H1 (cell line): ENCODE measurements around the gene RIPOR1. TPM values are rescaled to one million over a fixed set of nuclear protein-coding genes. Genes with fewer than 3 reads are reported as not detected.

Experiments
- CTCF ChIA-PET: fragments of 300-600 bp; sonication (Branson Sonifier 250); formaldehyde crosslinking; loops from one replicate; lab custom pipeline; 2021; ENCODE audit not compliant: partially characterized antibody; lab: Charles Lee
- POLR2A ChIA-PET: fragments of 300-600 bp; sonication (Branson Sonifier 250); formaldehyde crosslinking; loops from one replicate; lab custom pipeline; 2021; ENCODE audit warnings: inconsistent platforms; ENCODE audit not compliant: partially characterized antibody; lab: Charles Lee
- DNase-seq, 2 experiments: peaks; one replicate each; pipeline versions ENCODE4 v3.0.0 to v3.0.0-alpha.2; 2010 to 2022; ENCODE audit warnings: low spot score in 2 of 2, low read depth in 1 of 2, mixed read lengths in 1 of 2
- FAIRE-seq: peaks from 2 replicates; lab custom pipeline; 2011; peaks lifted over from hg19 to GRCh38; lab: Jason Lieb, UNC
- H2AFZ ChIP-seq: 2 replicates; pipeline ENCODE4 v1.8.1; 2012; ENCODE audit warnings: low read length, inconsistent platforms
- H2AK5ac ChIP-seq: 2 replicates; pipeline ENCODE4 v1.6.1; 2013; ENCODE audit warnings: low read depth, low read length
- H2BK120ac ChIP-seq: replicated peaks from 2 replicates; pipeline ENCODE3; 2013; ENCODE audit warnings: low read depth, low read length, inconsistent platforms
- H2BK12ac ChIP-seq: 2 replicates; pipeline ENCODE4 v1.6.1; 2013; ENCODE audit warnings: low read depth, low read length
- H2BK15ac ChIP-seq: 2 replicates; pipeline ENCODE4 v1.6.1; 2013; ENCODE audit warnings: low read length
- H2BK20ac ChIP-seq: 2 replicates; pipeline ENCODE4 v1.6.1; 2013; ENCODE audit warnings: low read length
- H2BK5ac ChIP-seq: 2 replicates; pipeline ENCODE4 v1.6.1; 2013; ENCODE audit warnings: low read depth, low read length
- H3K14ac ChIP-seq: 2 replicates; pipeline ENCODE4 v1.6.1; 2013; ENCODE audit warnings: inconsistent platforms; ENCODE audit not compliant: insufficient read length
- H3K18ac ChIP-seq: 2 replicates; pipeline ENCODE4 v1.6.1; 2013; ENCODE audit warnings: low read length; ENCODE audit errors: extremely low read depth
- H3K23ac ChIP-seq: 2 replicates; pipeline ENCODE4 v1.6.1; 2013; ENCODE audit warnings: inconsistent platforms; ENCODE audit not compliant: insufficient read length
- H3K23me2 ChIP-seq: 2 replicates; pipeline ENCODE4 v1.6.1; 2013; ENCODE audit warnings: low read depth, low read length
- H3K27ac ChIP-seq: 2 replicates; pipeline ENCODE4 v1.6.1; 2011; ENCODE audit warnings: low read depth, low read length, inconsistent platforms
- H3K27me3 ChIP-seq, 4 experiments: replicated peaks in 1 of 4; 1 replicate in 1 of 4; 2 replicates in 3 of 4; pipeline versions ENCODE4 v1.6.1 to v1.8.1; 2011 to 2013; ENCODE audit warnings: low read length in 3 of 4, mild to moderate bottlenecking in 3 of 4, inconsistent platforms in 2 of 4, mixed read lengths in 2 of 4, moderate library complexity in 1 of 4; ENCODE audit not compliant: control insufficient read depth in 3 of 4, insufficient read depth in 3 of 4; ENCODE audit errors: extremely low read depth in 1 of 4
- H3K36me3 ChIP-seq, 4 experiments: 2 replicates each; pipeline versions ENCODE4 v1.6.1 to v1.8.1; 2011 to 2013; ENCODE audit warnings: mild to moderate bottlenecking in 4 of 4, low read length in 3 of 4, moderate library complexity in 2 of 4, control low read depth in 1 of 4, inconsistent platforms in 1 of 4; ENCODE audit not compliant: insufficient read depth in 4 of 4, control insufficient read depth in 2 of 4
- H3K4ac ChIP-seq: replicated peaks from 2 replicates; pipeline ENCODE3; 2013; ENCODE audit warnings: low read length, low read depth, mixed read lengths, inconsistent platforms; ENCODE audit not compliant: insufficient read length
- H3K4me1 ChIP-seq, 4 experiments: replicated peaks in 1 of 4; 1 replicate in 1 of 4; 2 replicates in 3 of 4; pipeline versions ENCODE4 v1.6.1 to v1.8.1; 2011 to 2013; ENCODE audit warnings: low read length in 3 of 4, inconsistent platforms in 2 of 4, mixed read lengths in 1 of 4; ENCODE audit not compliant: insufficient read depth in 4 of 4, control insufficient read depth in 3 of 4
- H3K4me2 ChIP-seq, 2 experiments: 2 replicates each; pipeline versions ENCODE4 v1.6.1 to v1.8.1; 2011 to 2013; ENCODE audit warnings: low read depth in 2 of 2, low read length in 2 of 2, control low read depth in 1 of 2, inconsistent platforms in 1 of 2, mild to moderate bottlenecking in 1 of 2; ENCODE audit not compliant: insufficient read depth in 1 of 2
- H3K4me3 ChIP-seq, 4 experiments: fragments of 200-600, 300-600 bp in 1 of 4; sonication (generic), shearing (Covaris generic), sonication (Bioruptor Twin) in 1 of 4; 2 replicates each; pipeline versions ENCODE4 v1.5.1 to v1.8.1; 2011 to 2016; ENCODE audit warnings: low read length in 4 of 4, low read depth in 3 of 4, control low read depth in 2 of 4, inconsistent platforms in 2 of 4, mild to moderate bottlenecking in 2 of 4, mixed read lengths in 1 of 4, moderate library complexity in 1 of 4; ENCODE audit not compliant: insufficient read depth in 2 of 4; ENCODE audit errors: extremely low read depth in 1 of 4
- H3K56ac ChIP-seq: replicated peaks from 2 replicates; pipeline ENCODE3; 2013; ENCODE audit warnings: low read depth, mild to moderate bottlenecking, mixed read lengths, low read length, inconsistent platforms; ENCODE audit not compliant: insufficient read length
- H3K79me1 ChIP-seq: 2 replicates; pipeline ENCODE4 v1.6.1; 2013; ENCODE audit warnings: low read depth, low read length, control low read depth
- H3K79me2 ChIP-seq, 2 experiments: 2 replicates each; pipeline versions ENCODE4 v1.6.1 to v1.8.1; 2012 to 2013; ENCODE audit warnings: low read length in 2 of 2, mild to moderate bottlenecking in 2 of 2, inconsistent platforms in 1 of 2; ENCODE audit not compliant: insufficient read depth in 2 of 2, control insufficient read depth in 1 of 2
- H3K9ac ChIP-seq, 4 experiments: replicated peaks in 1 of 4; 1 replicate in 1 of 4; 2 replicates in 3 of 4; pipeline versions ENCODE4 v1.6.1 to v1.8.1; 2011 to 2013; ENCODE audit warnings: low read depth in 3 of 4, low read length in 3 of 4, control low read depth in 2 of 4, mild to moderate bottlenecking in 2 of 4, moderate library complexity in 2 of 4, inconsistent platforms in 1 of 4; ENCODE audit errors: extremely low read depth in 1 of 4
- H3K9me3 ChIP-seq, 2 experiments: 2 replicates each; pipeline versions ENCODE4 v1.6.1 to v1.8.1; 2012 to 2013; ENCODE audit warnings: mild to moderate bottlenecking in 2 of 2, moderate library complexity in 2 of 2, control low read depth in 1 of 2, inconsistent platforms in 1 of 2, low read depth in 1 of 2, low read length in 1 of 2, mixed read lengths in 1 of 2; ENCODE audit not compliant: insufficient read depth in 2 of 2
- H4K20me1 ChIP-seq, 2 experiments: replicated peaks in 1 of 2; 2 replicates each; pipeline versions ENCODE3 to v1.8.1; 2011 to 2013; ENCODE audit warnings: inconsistent platforms in 2 of 2, low read length in 2 of 2, mild to moderate bottlenecking in 1 of 2; ENCODE audit not compliant: insufficient read depth in 2 of 2, control insufficient read depth in 1 of 2
- H4K5ac ChIP-seq: 2 replicates; pipeline ENCODE4 v1.6.1; 2013; ENCODE audit warnings: low read length, low read depth, mixed read lengths, inconsistent platforms; ENCODE audit not compliant: insufficient read length
- H4K8ac ChIP-seq: 2 replicates; pipeline ENCODE4 v1.8.0; 2013; ENCODE audit warnings: mild to moderate bottlenecking, moderate library complexity, low read length, inconsistent platforms; ENCODE audit not compliant: insufficient read depth; ENCODE audit errors: extremely low read depth
- H4K91ac ChIP-seq: replicated peaks from 2 replicates; pipeline ENCODE3; 2013; ENCODE audit warnings: low read length, mixed read lengths, inconsistent platforms; ENCODE audit not compliant: insufficient read length
- ATF3 ChIP-seq: IDR thresholded peaks from 2 replicates; pipeline ENCODE4 v1.6.1; 2011; ENCODE audit warnings: low read depth, mild to moderate bottlenecking, low read length; ENCODE audit not compliant: insufficient read depth
- BRCA1 ChIP-seq: IDR thresholded peaks from 2 replicates; pipeline ENCODE4 v1.6.1; 2012; ENCODE audit warnings: low read depth, low read length, improper control_type of control experiment
- CREB1 ChIP-seq: IDR thresholded peaks from 2 replicates; pipeline ENCODE4 v1.6.1; 2012; ENCODE audit warnings: inconsistent platforms
- EGR1 ChIP-seq: IDR thresholded peaks from 2 replicates; pipeline ENCODE4 v1.6.1; 2011; ENCODE audit warnings: low read depth, low read length, borderline replicate concordance
- JUN ChIP-seq: IDR thresholded peaks from 2 replicates; pipeline ENCODE4 v1.6.1; 2011; ENCODE audit warnings: low read depth, mild to moderate bottlenecking, improper control_type of control experiment, low read length
- PHF8 ChIP-seq: fragments of 200-600 bp; sonication (generic); conservative IDR thresholded peaks from 2 replicates; pipeline ENCODE4 v1.7.1; 2012; ENCODE audit warnings: low read depth, mild to moderate bottlenecking, inconsistent platforms, low read length, moderate library complexity
- POU5F1 ChIP-seq: IDR thresholded peaks from 2 replicates; pipeline ENCODE4 v1.6.1; 2011; ENCODE audit warnings: low read depth, mild to moderate bottlenecking, low read length, moderate library complexity
- SAP30 ChIP-seq: fragments of 300-600 bp; sonication (generic); IDR thresholded peaks from 2 replicates; pipeline ENCODE4 v1.7.1; 2012; ENCODE audit warnings: low read length, moderate library complexity, mild to moderate bottlenecking, inconsistent platforms; ENCODE audit not compliant: insufficient read depth, insufficient replicate concordance
- SIN3A ChIP-seq, 2 experiments: IDR thresholded peaks in 1 of 2; conservative IDR thresholded peaks in 1 of 2; 2 replicates each; pipeline ENCODE4 v1.6.1; 2011 to 2012; ENCODE audit warnings: low read length in 2 of 2, improper control_type of control experiment in 1 of 2, low read depth in 1 of 2, mild to moderate bottlenecking in 1 of 2
- SIX5 ChIP-seq: IDR thresholded peaks from 2 replicates; pipeline ENCODE4 v1.6.1; 2011; ENCODE audit warnings: mild to moderate bottlenecking, low read depth, low read length
- TAF7 ChIP-seq: optimal IDR thresholded peaks from 2 replicates; pipeline ENCODE3; 2011; ENCODE audit warnings: low read depth, mild to moderate bottlenecking, inconsistent platforms, low read length, moderate library complexity, borderline replicate concordance
- TCF12 ChIP-seq: IDR thresholded peaks from 2 replicates; pipeline ENCODE4 v1.6.1; 2011; ENCODE audit warnings: low read depth, mild to moderate bottlenecking, low read length
- ZNF274 ChIP-seq: IDR thresholded peaks from 2 replicates; pipeline ENCODE4 v1.7.0; 2012; ENCODE audit warnings: low read length, borderline replicate concordance; ENCODE audit errors: extremely low read depth
- WGBS, 2 experiments: shearing (Covaris generic) in 1 of 2; methylation state at CpG; one replicate each; pipeline versions ENCODE4 v1.1.6 to v1.1.7; 2013 to 2015; ENCODE audit warnings: low lambda C conversion rate in 2 of 2, mixed read lengths in 2 of 2, inconsistent platforms in 1 of 2, low coverage in 1 of 2, missing lambda C conversion rate in 1 of 2; ENCODE audit not compliant: insufficient replicate concordance in 2 of 2, insufficient coverage in 1 of 2, insufficient read length in 1 of 2; ENCODE audit errors: extremely low coverage in 1 of 2, missing lambda C conversion rate in 1 of 2; 5-methylcytosine and 5-hydroxymethylcytosine counted together
- polyA plus RNA-seq, 7 experiments: library from polyadenylated mRNA; depleted of rRNA in 3 of 7; stranded (reverse) in 5 of 7; unstranded in 2 of 7; fragments of >200 nt in 5 of 7; fragments of 200-250 nt in 2 of 7; gene quantifications; 1 replicate in 5 of 7; 2 replicates in 1 of 7; 4 replicates in 1 of 7; pipeline versions ENCODE4 v1.2.1 to v1.2.3, GENCODE V29; 2011 to 2013; ENCODE audit warnings: missing spikeins in 2 of 7, mixed read lengths in 2 of 7
- total RNA-seq: library from RNA; stranded (reverse); fragmentation: NEBNext Ultra II Directional; extraction: Animal tissue kit (Norgen Biotek cat#: 25700); gene quantifications from 2 replicates; pipeline ENCODE4 v1.2.1, GENCODE V29; 2021

RIPOR1 gene
- total and polyA plus RNA-seq, 2 of the 8 experiments (the other 6 are each of a cell fraction or from before 2014, with no cell fraction given), result 2.7 to 10.1 TPM

GRCh38 chr16:67535201-67535600 lies 6.6 kb downstream of the RIPOR1 start:
- Histone ChIP-seq H2BK12ac (no peak overlapping the region), H3K27ac (no peak overlapping the region), H2BK5ac (no peak overlapping the region), H3K9me3 (no peaks in the 10 kb centered on the region), H3K23me2 (peaks cover 17% of the 10 kb centered on the region; the same call in 1 of the 2 replicates), H3K18ac (no peak overlapping the region), H3K56ac (no peak overlapping the region), H2BK20ac (no peak overlapping the region), H3K4me1 (peaks cover 0 to 11% (median 6%) of the 10 kb centered on the region in 4 experiments; a peak in 5 of 7 replicates), H2AFZ (no peak overlapping the region), H3K36me3 (no peaks in the 10 kb centered on the region), H4K5ac (no peak overlapping the region), H3K14ac (no peak overlapping the region), H2BK15ac (no peak overlapping the region; the same call in 1 of the 2 replicates), H3K4ac (no peak overlapping the region), H4K91ac (no peak overlapping the region), H3K4me3 (no peak overlapping the region), H2BK120ac (no peak overlapping the region), H3K27me3 (peaks cover 61 to 99% (median 93%) of the 10 kb centered on the region in 4 experiments), H3K79me1 (no peaks in the 10 kb centered on the region), H3K79me2 (no peaks in the 10 kb centered on the region), H4K20me1 (peaks cover 13 to 39% of the 10 kb centered on the region in 2 experiments), H4K8ac (no peak overlapping the region), H3K4me2 (no peak overlapping the region), H3K23ac (no peak overlapping the region), H2AK5ac (0 out of 2 replicates have a peak overlapping the region, but pooled peaks have one; percentile 15), H3K9ac (no peak overlapping the region)
- TF ChIP-seq POU5F1 (no peak), BRCA1 (no peak), SIX5 (no peak), CREB1 (no peak), TCF12 (no peak), SIN3A (conservative IDR thresholded peaks at IDR 0.05 in 1 of 2, IDR thresholded peaks at IDR 0.05 in 1 of 2; ENCODE audit: low read depth in 1 of 2, low read length in 2 of 2) (no peak), ZNF274 (no peak), PHF8 (no peak), JUN (no peak), ATF3 (no peak), SAP30 (no peak), EGR1 (no peak), TAF7 (no peak)
- no peak for FAIRE-seq
- no peak for DNase-seq
- CTCF ChIA-PET, result interaction anchor here (1.0 to 4.1 kb wide), 6 partner anchors 9 to 137 kb away, joined by 3 to 80 read pairs (median 14); no protein-coding TSS in a partner anchor
- POLR2A ChIA-PET, result interaction anchor here (0.6 kb wide), 1 partner anchor 14 kb away, joined by 3 read pairs; no protein-coding TSS in a partner anchor
- WGBS, 2 experiments, result 87% methylated on average over 2 of the region's 2 CpGs; no CpG with 5 or more reads in 1 of the 2 experiments
